ENCODE results near the gene TBC1D22A. TPM values are rescaled to one million over a fixed set of nuclear protein-coding genes. Genes with fewer than 3 reads are reported as not detected.

TBC1D22A gene
- total and polyA plus RNA-seq, 2 experiments from 2014 or later = 9.6 to 13.3 TPM

- Histone ChIP-seq H3K36me3 (ENCODE audit: insufficient read depth) (no peaks in the 10 kb centered on the region), H2AFZ (no peak overlapping the region), H3K4me1 (ENCODE audit: insufficient read depth) (no peaks in the 10 kb centered on the region; the same call in 1 of the 2 replicates), H3K4me2 (no peak overlapping the region), H3K79me2 (replicated peaks; ENCODE audit: insufficient read depth) (peaks cover 11% of the 10 kb centered on the region; the same call in 1 of the 2 replicates), H3K27me3 (ENCODE audit: insufficient read depth) (no peaks in the 10 kb centered on the region), H3K4me3 (no peak overlapping the region), H3F3A (replicated peaks; ENCODE audit: low read depth) (no peaks in the 10 kb centered on the region), H4K20me1 (replicated peaks; ENCODE audit: insufficient read depth) (no peaks in the 10 kb centered on the region; the same call in 1 of the 2 replicates), H3K27ac (ENCODE audit: low read depth) (no peak overlapping the region), H3K9me2 (ENCODE audit: insufficient read depth) (no peaks in the 10 kb centered on the region)
- Mint-ChIP-seq H3K27ac (no peak overlapping the region), H3K4me1 (peaks cover 31% of the 10 kb centered on the region), H3K4me3 (no peak overlapping the region), H3K9me3 (no peaks in the 10 kb centered on the region; the same call in 2 of the 3 replicates), H3K36me3 (ENCODE audit: low read depth) (no peaks in the 10 kb centered on the region), H3K27me3 (ENCODE audit: insufficient read depth, low read depth, poor library complexity) (peaks cover 5% of the 10 kb centered on the region)
- ATAC-seq (no peak), DNase-seq (ENCODE audit: low spot score) (no peak)
- TF ChIP-seq EZH2phosphoT487 (IDR thresholded peaks at IDR 0.05; ENCODE audit: unreplicated experiment) (no peak), JUNB (IDR thresholded peaks at IDR 0.05; ENCODE audit: unreplicated experiment) (no peak), STAT1 (IDR thresholded peaks at IDR 0.05; ENCODE audit: unreplicated experiment) (no peak), POLR2AphosphoS5 (IDR thresholded peaks at IDR 0.05; ENCODE audit: low read depth) (no peak), ZNF114 (CRISPR knock-in tag; IDR thresholded peaks at IDR 0.05) (no peak), ETS1 (IDR thresholded peaks at IDR 0.05) (no peak)
Observed at GRCh38 chr22:46966846-46967245, 204.4 kb downstream of the TBC1D22A start.

- Histone ChIP-seq H3K27me3 (ENCODE audit: insufficient read depth) (no peaks in the 10 kb centered on the region), H4K20me1 (replicated peaks; ENCODE audit: insufficient read depth) (no peaks in the 10 kb centered on the region; the same call in 1 of the 2 replicates), H3K27ac (ENCODE audit: low read depth) (no peak overlapping the region), H3K4me3 (no peak overlapping the region), H3K9me2 (ENCODE audit: insufficient read depth) (no peaks in the 10 kb centered on the region), H3K79me2 (replicated peaks; ENCODE audit: insufficient read depth) (peaks cover 11% of the 10 kb centered on the region; the same call in 1 of the 2 replicates), H3K4me1 (ENCODE audit: insufficient read depth) (no peaks in the 10 kb centered on the region; the same call in 1 of the 2 replicates), H3K36me3 (ENCODE audit: insufficient read depth) (no peaks in the 10 kb centered on the region), H3K4me2 (no peak overlapping the region), H3F3A (replicated peaks; ENCODE audit: low read depth) (no peaks in the 10 kb centered on the region), H2AFZ (no peak overlapping the region)
- peak overlapping the region; percentile 66 for H3K27ac Mint-ChIP-seq
- ATAC-seq (peak; percentile 70), DNase-seq (ENCODE audit: low spot score) (peak; percentile 25)
- no peaks in the 10 kb centered on the region for H3K36me3 Mint-ChIP-seq (ENCODE audit: low read depth)
- no peak overlapping the region for H3K4me3 Mint-ChIP-seq
- peaks cover 31% of the 10 kb centered on the region for H3K4me1 Mint-ChIP-seq
- H3K27me3 Mint-ChIP-seq (ENCODE audit: insufficient read depth, low read depth, poor library complexity) = peaks cover 5% of the 10 kb centered on the region
- H3K9me3 Mint-ChIP-seq = no peaks in the 10 kb centered on the region; the same call in 2 of the 3 replicates
- TF ChIP-seq ETS1 (IDR thresholded peaks at IDR 0.05) = no peak
- no peak for TF ChIP-seq EZH2 (IDR thresholded peaks at IDR 0.05; ENCODE audit: low read depth, unreplicated experiment)
- TF ChIP-seq JUNB (IDR thresholded peaks at IDR 0.05; ENCODE audit: unreplicated experiment) = no peak
- no peak for TF ChIP-seq CTCF (conservative IDR thresholded peaks at IDR 0.05; ENCODE audit: low read depth in 2 of 2)
- TF ChIP-seq ZNF331 (CRISPR knock-in tag; IDR thresholded peaks at IDR 0.05; ENCODE audit: low read depth) = no peak
- TF ChIP-seq EZH2phosphoT487 (IDR thresholded peaks at IDR 0.05; ENCODE audit: unreplicated experiment) = no peak
- TF ChIP-seq STAT1 (IDR thresholded peaks at IDR 0.05; ENCODE audit: unreplicated experiment) = no peak
- TF ChIP-seq NANOG (IDR thresholded peaks at IDR 0.05; ENCODE audit: borderline replicate concordance) = no peak
- no peak for TF ChIP-seq CREB1 (CRISPR knock-in tag; IDR thresholded peaks at IDR 0.05; ENCODE audit: low read depth)
- no peak for TF ChIP-seq REST (IDR thresholded peaks at IDR 0.05; ENCODE audit: unreplicated experiment)
Observed at GRCh38 chr22:46967445-46968358, 205.3 kb downstream of the TBC1D22A start.
